Smooth muscle cell (in vitro differentiated cells): ENCODE results near the gene CCT7. TPM values are rescaled to one million over a fixed set of nuclear protein-coding genes. Genes with fewer than 3 reads are reported as not detected.

Source experiments
- DNase-seq: peaks from one replicate; lab custom pipeline; 2025; ENCODE audit not compliant: unreplicated experiment; lab: John Stamatoyannopoulos, UW
- H2AFZ ChIP-seq: fragments of 200-600 bp; sonication (generic); 2 replicates; pipeline ENCODE4 v1.6.0; 2016; ENCODE audit warnings: antibody characterized with exemption, low read depth, mild to moderate bottlenecking
- H3F3A ChIP-seq: fragments of 200-600 bp; sonication (generic); 2 replicates; pipeline ENCODE4 v1.6.0; 2017; ENCODE audit warnings: antibody characterized with exemption, low read depth
- H3K27ac ChIP-seq: fragments of 200-600 bp; sonication (generic); 2 replicates; pipeline ENCODE4 v1.5.1; 2016; ENCODE audit warnings: low read depth, mild to moderate bottlenecking
- H3K27me3 ChIP-seq: fragments of 200-600 bp; sonication (generic); 2 replicates; pipeline ENCODE4 v1.6.1; 2016; ENCODE audit warnings: low read depth, mild to moderate bottlenecking
- H3K36me3 ChIP-seq: fragments of 200-600 bp; sonication (generic); 2 replicates; pipeline ENCODE4 v1.5.1; 2016; ENCODE audit warnings: low read depth
- H3K4me1 ChIP-seq: fragments of 200-600 bp; sonication (generic); 2 replicates; pipeline ENCODE4 v1.5.1; 2016; ENCODE audit warnings: low read depth
- H3K4me2 ChIP-seq: fragments of 200-600 bp; sonication (generic); 2 replicates; pipeline ENCODE4 v1.6.0; 2016; ENCODE audit warnings: mild to moderate bottlenecking
- H3K4me3 ChIP-seq: fragments of 200-600 bp; sonication (generic); 2 replicates; pipeline ENCODE4 v1.5.1; 2016; ENCODE audit warnings: mild to moderate bottlenecking
- H3K79me2 ChIP-seq: fragments of 200-600 bp; sonication (generic); 2 replicates; pipeline ENCODE4 v1.6.0; 2016; ENCODE audit warnings: low read depth, mild to moderate bottlenecking
- H3K9ac ChIP-seq: fragments of 200-600 bp; sonication (generic); 2 replicates; pipeline ENCODE4 v1.6.0; 2016; ENCODE audit warnings: low read depth
- H3K9me3 ChIP-seq: fragments of 200-600 bp; sonication (generic); replicated peaks from 2 replicates; pipeline ENCODE4 v1.5.1; 2016; ENCODE audit warnings: low read depth
- H4K20me1 ChIP-seq: fragments of 200-600 bp; sonication (generic); 2 replicates; pipeline ENCODE4 v1.6.0; 2016; ENCODE audit warnings: low read depth
- WGBS: methylation state at CpG from one replicate; pipeline ENCODE4 v1.1.7; 2016; ENCODE audit warnings: low lambda C conversion rate; 5-methylcytosine and 5-hydroxymethylcytosine counted together
- polyA plus RNA-seq: library from polyadenylated mRNA; unstranded; fragments of >200 nt; fragmentation: Nextera tagmentation; extraction: Ambion mirVana; gene quantifications from 2 replicates; pipeline ENCODE4 v1.2.1, GENCODE V29; 2016
- total RNA-seq: library from RNA; depleted of rRNA; stranded (reverse); fragments of >200 nt; gene quantifications from 2 replicates; pipeline ENCODE4 v1.2.3, GENCODE V29; 2014
- TF ChIP-seq, protein P1 (sequence below): fragments of 200-600 bp; sonication (generic); IDR thresholded peaks from 2 replicates; pipeline ENCODE4 v1.5.1; 2017; ENCODE audit warnings: borderline replicate concordance, mild to moderate bottlenecking, antibody characterized with exemption; ENCODE audit not compliant: insufficient read depth, poor library complexity, severe bottlenecking

CCT7 gene
- total and polyA plus RNA-seq, 2 experiments from 2014 or later = 197 to 212 TPM

DNA sequence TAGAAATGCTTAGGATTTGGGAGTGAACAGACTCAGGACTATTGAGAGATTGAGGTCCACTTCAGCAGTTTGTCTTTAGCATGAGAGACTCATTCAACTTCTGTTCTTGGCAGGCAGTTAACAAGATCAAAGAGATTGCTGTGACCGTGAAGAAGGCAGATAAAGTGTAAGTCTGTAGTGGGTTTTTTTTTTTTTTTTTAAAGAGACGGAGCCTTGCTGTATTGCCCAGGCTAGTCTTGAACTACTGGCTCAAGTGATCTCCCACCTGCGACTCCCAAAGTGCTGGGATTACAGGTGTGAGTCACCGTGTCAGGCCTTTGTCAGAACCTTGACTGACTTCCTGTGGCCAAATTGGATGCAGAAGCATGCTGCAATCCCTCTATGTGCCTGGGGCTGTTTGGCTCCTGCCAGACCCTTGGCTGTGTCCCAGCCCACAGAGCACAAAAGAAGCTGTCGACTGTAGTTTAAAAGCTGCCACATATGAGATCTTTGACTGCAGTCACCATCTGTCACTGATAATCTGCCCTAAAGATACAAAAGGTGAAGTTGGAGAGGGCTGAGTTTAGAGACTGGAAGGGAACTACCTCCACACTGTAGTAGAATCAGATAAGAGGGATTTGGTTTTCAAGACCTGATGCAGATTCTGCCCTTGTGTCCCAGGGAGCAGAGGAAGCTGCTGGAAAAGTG lies 9.9 kb downstream of the CCT7 start:
- Histone ChIP-seq H4K20me1 (peaks cover 99% of the 10 kb centered on the region), H3K4me1 (no peaks in the 10 kb centered on the region), H3K9me3 (no peaks in the 10 kb centered on the region), H3K79me2 (peaks cover 40% of the 10 kb centered on the region), H3K27ac (no peak overlapping the region), H3K27me3 (no peaks in the 10 kb centered on the region), H3K36me3 (peaks cover 38% of the 10 kb centered on the region), H2AFZ (no peak overlapping the region), H3F3A (no peaks in the 10 kb centered on the region), H3K9ac (no peak overlapping the region), H3K4me3 (no peak overlapping the region), H3K4me2 (no peak overlapping the region)
- TF ChIP-seq, protein P1, sequence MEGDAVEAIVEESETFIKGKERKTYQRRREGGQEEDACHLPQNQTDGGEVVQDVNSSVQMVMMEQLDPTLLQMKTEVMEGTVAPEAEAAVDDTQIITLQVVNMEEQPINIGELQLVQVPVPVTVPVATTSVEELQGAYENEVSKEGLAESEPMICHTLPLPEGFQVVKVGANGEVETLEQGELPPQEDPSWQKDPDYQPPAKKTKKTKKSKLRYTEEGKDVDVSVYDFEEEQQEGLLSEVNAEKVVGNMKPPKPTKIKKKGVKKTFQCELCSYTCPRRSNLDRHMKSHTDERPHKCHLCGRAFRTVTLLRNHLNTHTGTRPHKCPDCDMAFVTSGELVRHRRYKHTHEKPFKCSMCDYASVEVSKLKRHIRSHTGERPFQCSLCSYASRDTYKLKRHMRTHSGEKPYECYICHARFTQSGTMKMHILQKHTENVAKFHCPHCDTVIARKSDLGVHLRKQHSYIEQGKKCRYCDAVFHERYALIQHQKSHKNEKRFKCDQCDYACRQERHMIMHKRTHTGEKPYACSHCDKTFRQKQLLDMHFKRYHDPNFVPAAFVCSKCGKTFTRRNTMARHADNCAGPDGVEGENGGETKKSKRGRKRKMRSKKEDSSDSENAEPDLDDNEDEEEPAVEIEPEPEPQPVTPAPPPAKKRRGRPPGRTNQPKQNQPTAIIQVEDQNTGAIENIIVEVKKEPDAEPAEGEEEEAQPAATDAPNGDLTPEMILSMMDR = no peak
- no peak for DNase-seq
- WGBS = 35% methylated on average over 5 of the region's 5 CpGs

DNA sequence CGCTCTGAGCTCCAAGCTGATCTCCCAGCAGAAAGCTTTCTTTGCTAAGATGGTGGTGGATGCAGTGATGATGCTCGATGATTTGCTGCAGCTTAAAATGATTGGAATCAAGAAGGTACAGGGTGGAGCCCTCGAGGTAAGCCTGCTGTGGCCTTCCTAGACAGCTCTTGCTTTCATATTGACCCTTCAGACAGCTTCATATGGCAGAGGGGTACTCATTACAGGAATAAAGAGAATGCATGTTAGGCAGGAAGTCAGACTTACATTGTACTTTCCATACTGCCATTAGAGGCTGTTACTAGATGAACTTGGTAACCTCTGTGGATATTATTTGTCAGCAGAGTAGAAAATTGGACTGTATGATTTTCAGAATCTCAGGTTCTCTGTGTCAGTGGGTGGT lies 10.5 kb downstream of the CCT7 start:
- H3K4me3 ChIP-seq = no peak overlapping the region
- no peak for DNase-seq
- H2AFZ ChIP-seq = no peak overlapping the region
- H3K36me3 ChIP-seq = peaks cover 44% of the 10 kb centered on the region
- no peak overlapping the region for H3K9ac ChIP-seq
- no peaks in the 10 kb centered on the region for H3F3A ChIP-seq
- peaks cover 97% of the 10 kb centered on the region for H4K20me1 ChIP-seq
- no peaks in the 10 kb centered on the region for H3K27me3 ChIP-seq
- TF ChIP-seq, protein P1 = no peak
- H3K4me1 ChIP-seq = no peaks in the 10 kb centered on the region
- H3K4me2 ChIP-seq = no peak overlapping the region
- no peaks in the 10 kb centered on the region for H3K9me3 ChIP-seq
- peaks cover 35% of the 10 kb centered on the region for H3K79me2 ChIP-seq
- H3K27ac ChIP-seq = no peak overlapping the region
- WGBS = 93% methylated on average over 3 of the region's 3 CpGs

DNA sequence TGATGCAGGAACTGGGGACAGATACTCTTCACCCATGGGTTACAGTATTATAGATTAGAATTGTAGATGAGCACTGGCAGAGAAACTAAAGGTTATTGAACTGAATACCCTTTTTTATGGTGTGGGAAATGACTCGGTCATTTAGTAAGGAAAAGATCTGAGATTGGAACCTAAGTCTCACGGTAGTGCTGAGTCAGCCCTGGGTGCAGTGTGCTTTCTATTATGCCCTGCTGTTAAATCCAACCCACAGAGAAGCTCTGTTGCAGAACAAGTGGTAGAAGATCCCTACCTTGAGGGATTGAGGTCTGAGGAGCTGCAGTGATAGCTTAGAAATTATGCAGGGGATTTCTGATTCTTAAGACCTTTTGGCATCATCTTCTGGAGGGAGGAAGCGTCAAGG lies 12.7 kb downstream of the CCT7 start:
- Histone ChIP-seq H3K4me3 (no peak overlapping the region), H4K20me1 (peaks cover 83% of the 10 kb centered on the region), H3K4me2 (no peak overlapping the region), H3K36me3 (peaks cover 42% of the 10 kb centered on the region), H3K4me1 (no peaks in the 10 kb centered on the region), H3K9me3 (no peaks in the 10 kb centered on the region), H3K79me2 (peaks cover 12% of the 10 kb centered on the region), H3F3A (no peaks in the 10 kb centered on the region), H3K9ac (no peak overlapping the region), H2AFZ (no peak overlapping the region), H3K27me3 (no peaks in the 10 kb centered on the region), H3K27ac (no peak overlapping the region)
- WGBS = 96% methylated on average over 3 of the region's 3 CpGs
- DNase-seq = no peak
- TF ChIP-seq, protein P1 = no peak

DNA sequence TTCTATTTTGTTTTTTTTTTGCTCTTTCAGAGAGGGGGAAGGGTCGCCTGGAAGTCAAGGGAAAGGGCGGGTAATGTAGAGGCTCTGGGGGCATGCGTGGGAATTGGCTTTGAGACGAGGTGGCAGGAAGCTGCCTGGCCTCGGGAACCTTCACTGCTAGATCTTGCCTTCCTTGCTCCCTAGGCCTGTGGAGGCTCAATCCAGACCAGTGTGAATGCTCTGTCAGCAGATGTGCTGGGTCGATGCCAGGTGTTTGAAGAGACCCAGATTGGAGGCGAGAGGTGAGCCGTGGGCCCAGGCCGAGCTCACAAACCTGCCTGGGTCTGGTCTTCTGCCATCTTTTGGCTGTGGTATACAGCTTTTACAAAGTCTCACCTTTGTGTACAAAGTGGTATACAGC lies 15.5 kb downstream of the CCT7 start:
- Histone ChIP-seq H3K9me3 (no peaks in the 10 kb centered on the region), H2AFZ (no peak overlapping the region), H3K9ac (no peak overlapping the region), H3K4me2 (no peak overlapping the region), H3F3A (no peaks in the 10 kb centered on the region), H3K79me2 (peaks cover 6% of the 10 kb centered on the region), H3K4me1 (no peaks in the 10 kb centered on the region), H3K27ac (no peak overlapping the region), H3K27me3 (no peaks in the 10 kb centered on the region), H3K36me3 (peaks cover 36% of the 10 kb centered on the region), H4K20me1 (peaks cover 56% of the 10 kb centered on the region), H3K4me3 (no peak overlapping the region)
- whole genome bisulfite sequencing = 96% methylated on average over 9 of the region's 9 CpGs
- DNase-seq = no peak
- TF ChIP-seq, protein P1 = no peak
